Hematopoietic multipotent progenitor cell treated with erythropoietin and hydrocortisone succinate and interleukin-3 and kit ligand, for 17 days (in vitro differentiated cells): ENCODE data around the gene TEX28.
"Not testable (repeated sequence)": the region's sequence is repeated elsewhere in the genome, so short reads cannot be mapped to it uniquely, and the experiment has no call there.

Experiments
- DNase-seq: peaks from one replicate; pipeline ENCODE4 v3.0.0-alpha.2; 2015; ENCODE audit warnings: low spot score

TEX28 gene

DNA sequence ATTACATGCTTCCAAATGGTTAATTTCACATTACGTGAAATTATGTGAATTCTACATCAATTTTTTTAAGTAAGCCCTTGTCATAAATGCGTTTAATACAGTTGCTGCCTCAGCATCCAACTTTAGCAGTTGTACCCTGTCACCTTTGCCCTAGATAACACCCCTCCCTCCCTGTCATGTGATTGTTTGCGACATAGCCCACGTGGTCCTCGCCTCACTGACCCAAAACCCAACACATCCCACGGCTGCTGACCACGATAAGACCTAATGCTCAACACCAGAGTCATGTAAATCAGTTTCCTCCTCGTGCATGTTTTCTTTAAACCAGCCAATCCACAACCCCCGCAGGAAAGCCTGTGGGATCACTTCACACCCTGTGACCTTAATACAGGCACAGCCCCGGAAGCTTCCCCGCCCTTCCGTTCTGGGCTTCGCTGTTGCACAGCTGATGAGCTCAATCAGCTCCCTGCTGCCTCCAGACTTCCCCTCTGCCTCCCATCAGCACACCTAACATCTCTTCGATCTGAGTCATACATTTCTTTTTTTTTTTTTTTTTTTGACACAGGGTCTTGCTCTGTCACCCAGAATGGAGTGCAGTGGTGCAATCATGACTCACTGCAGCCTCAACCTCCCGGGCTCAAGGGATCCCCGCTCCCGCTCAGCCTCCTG lies 47.4 kb downstream of the TEX28 start:
- not testable (repeated sequence) for DNase-seq

DNA sequence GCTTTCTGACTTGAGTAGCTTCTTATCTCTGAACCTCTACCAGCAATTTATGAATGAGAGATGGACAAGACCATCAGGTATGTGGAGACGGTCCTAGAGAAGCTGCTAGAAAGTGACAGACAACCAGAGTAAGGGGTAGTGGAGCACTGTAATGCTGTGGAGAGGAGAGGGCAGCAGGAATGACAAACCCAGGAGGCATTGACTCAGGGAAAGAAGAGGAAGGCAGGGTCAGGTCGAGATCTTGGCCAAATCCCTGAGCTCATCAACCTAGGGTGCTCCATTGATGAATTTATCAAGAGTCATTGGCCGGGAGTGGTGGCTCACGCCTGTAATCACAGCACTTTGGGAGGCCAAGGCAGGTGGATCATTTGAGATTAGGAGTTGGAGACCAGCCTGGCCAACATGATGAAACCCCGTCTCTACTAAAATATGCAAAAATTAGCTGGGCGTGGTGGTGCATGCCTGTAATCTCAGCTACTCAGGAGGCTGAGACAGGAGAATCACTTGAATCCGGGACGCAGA lies 54.9 kb downstream of the TEX28 start:
- not testable (repeated sequence) for DNase-seq

DNA sequence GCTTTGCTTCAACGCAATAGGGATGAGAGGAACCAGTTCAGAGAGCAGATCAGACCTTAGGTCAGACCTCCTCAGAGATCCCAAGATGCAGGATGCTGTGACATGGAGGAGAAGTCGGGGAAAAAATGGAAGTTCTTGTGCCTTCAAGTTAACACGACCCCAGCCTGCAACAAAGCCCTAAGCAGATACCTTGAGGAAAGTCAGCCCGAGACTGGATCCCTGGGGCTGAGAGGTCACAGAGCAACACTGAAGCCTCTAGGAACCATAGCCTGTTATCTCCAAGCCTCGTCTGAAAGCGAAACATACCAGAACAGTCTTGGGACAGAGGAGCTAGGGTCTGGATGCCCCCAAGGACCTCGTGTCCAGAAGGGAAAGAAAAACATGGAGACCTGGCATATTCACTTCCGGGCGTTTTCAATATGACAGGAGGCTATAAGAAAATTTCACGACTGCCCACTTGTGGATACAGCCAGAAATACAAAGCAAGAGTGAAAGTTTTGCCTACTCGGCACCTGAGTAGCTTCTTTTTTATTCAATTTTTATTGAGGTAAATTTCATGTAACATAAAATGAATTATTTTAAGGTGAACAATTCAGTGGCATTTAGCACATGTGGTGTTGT lies 55.9 kb downstream of the TEX28 start:
- DNase-seq = not testable (repeated sequence)

DNA sequence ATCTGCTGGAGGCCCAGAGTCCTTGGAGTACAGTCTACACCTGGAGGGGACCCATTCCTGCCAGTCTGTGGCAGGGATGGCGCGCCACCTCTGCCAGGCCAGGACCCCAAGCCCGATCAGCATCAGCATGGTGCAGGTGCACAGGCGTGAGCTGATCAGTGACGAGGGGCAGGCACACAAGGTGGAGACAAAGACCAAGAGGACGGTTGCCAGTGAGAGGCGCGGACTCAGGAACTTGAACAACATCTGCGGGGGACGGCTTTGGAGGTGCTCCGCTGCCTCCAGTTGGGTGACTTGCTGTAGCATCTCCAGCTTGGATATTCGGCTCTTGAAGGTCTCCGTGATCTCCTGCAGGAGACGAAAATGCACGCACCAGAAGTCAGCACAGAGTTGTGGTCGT lies 61.3 kb downstream of the TEX28 start:
- not testable (repeated sequence) for DNase-seq

DNA sequence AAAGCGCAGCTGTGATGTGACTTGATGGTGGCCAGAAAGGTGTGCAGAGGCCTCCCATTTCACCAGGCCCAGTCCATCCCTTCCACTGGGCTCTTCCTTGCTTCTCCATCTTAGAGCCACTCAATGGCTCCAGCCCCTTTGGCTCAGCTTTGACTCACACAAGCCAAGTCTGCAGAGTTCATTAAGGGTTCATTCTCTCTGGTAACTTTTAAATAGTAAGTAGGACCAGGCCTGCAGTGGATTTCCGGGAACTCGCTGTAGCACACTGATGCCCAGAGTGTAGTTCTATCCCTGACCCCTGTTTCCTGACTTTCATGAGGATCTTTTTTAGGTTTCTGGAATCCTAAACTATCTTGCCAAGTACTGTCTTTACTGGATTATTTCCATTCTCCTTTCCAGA lies 63.5 kb downstream of the TEX28 start:
- not testable (repeated sequence) for DNase-seq

DNA sequence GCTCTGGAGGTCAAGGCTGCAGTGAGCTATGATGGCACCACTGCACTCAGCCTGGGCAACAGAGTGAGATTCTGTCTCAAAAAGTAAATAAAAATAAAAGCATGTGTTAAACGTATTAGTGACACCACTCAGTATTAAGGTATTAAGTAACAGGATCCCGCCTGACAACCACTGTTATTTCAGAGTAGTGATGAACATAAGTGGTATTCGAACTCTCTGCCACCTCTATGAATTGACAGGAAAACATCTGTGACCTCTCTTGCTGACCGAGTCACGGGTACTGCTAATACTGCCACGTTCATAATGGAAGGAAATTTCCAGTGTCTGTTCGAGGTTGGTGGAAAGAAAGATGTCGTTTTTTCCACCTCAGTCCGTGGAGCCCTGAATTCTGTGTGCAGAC lies 68.2 kb downstream of the TEX28 start:
- DNase-seq = not testable (repeated sequence)

DNA sequence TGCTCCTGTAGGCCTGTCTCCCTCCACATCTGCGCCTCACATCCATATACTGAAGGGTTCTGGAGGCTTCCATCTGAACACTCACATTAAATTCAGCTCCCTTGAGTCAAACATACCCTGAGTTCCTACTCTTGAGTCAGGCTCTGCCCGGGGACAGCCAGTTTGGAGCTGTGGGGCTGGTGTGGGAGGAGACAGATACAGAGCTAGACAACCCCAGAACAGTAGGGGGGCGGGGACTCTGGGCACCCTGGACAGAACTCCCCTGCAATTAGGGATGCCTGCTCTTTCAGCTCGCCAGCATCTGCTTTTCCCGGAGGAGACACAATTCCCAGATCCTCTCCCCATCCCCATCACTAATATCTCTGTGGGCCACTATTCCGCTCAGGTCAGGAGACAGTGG lies 69.6 kb downstream of the TEX28 start:
- not testable (repeated sequence) for DNase-seq
